Karpas-422 (cell line): ENCODE measurements around the gene C12orf57. TPM values are rescaled to one million over a fixed set of nuclear protein-coding genes. Genes with fewer than 3 reads are reported as not detected.
A peak's percentile ranks its signal among the peaks of the same experiment; 100 is the strongest.

Source experiments
- DNase-seq: peaks from one replicate; pipeline ENCODE4 v3.0.0-alpha.2; 2015
- H2AFZ ChIP-seq: fragments of 200-600 bp; sonication (generic); 2 replicates; pipeline ENCODE4 v1.6.1; 2014; ENCODE audit warnings: antibody characterized with exemption, low read length, mixed read lengths
- H3K27ac ChIP-seq: fragments of 200-600 bp; sonication (generic); 2 replicates; pipeline ENCODE4 v1.5.1; 2014; ENCODE audit warnings: mild to moderate bottlenecking, low read length, moderate library complexity
- H3K27me3 ChIP-seq: fragments of 200-600 bp; sonication (generic); 2 replicates; pipeline ENCODE4 v1.6.1; 2014; ENCODE audit warnings: low read length, mixed read lengths
- H3K36me3 ChIP-seq: fragments of 200-600 bp; sonication (generic); 2 replicates; pipeline ENCODE4 v1.6.1; 2014; ENCODE audit warnings: low read length, mixed read lengths; ENCODE audit not compliant: insufficient read depth
- H3K4me1 ChIP-seq: fragments of 200-600 bp; sonication (generic); 2 replicates; pipeline ENCODE4 v1.6.1; 2014; ENCODE audit warnings: mild to moderate bottlenecking, low read length, mixed read lengths
- H3K4me2 ChIP-seq: fragments of 200-600 bp; sonication (generic); 2 replicates; pipeline ENCODE4 v1.6.1; 2014; ENCODE audit warnings: low read length, low read depth, mild to moderate bottlenecking; ENCODE audit not compliant: poor library complexity, severe bottlenecking
- H3K4me3 ChIP-seq: fragments of 200-600 bp; sonication (generic); 2 replicates; pipeline ENCODE4 v1.5.1; 2014; ENCODE audit warnings: mild to moderate bottlenecking, antibody characterized with exemption, low read length, mixed read lengths
- H3K79me2 ChIP-seq: fragments of 200-600 bp; sonication (generic); 2 replicates; pipeline ENCODE4 v1.6.1; 2014; ENCODE audit warnings: mild to moderate bottlenecking, low read length, mixed read lengths
- H3K9ac ChIP-seq: fragments of 200-600 bp; sonication (generic); 2 replicates; pipeline ENCODE4 v1.6.0; 2014; ENCODE audit warnings: low read length
- H3K9me2 ChIP-seq: fragments of 200-600 bp; sonication (generic), shearing (Covaris generic); replicated peaks from 2 replicates; pipeline ENCODE4 v1.6.0; 2014; ENCODE audit warnings: mild to moderate bottlenecking, low read length, moderate library complexity; ENCODE audit not compliant: insufficient read depth
- H3K9me3 ChIP-seq: fragments of 300-700, 200-600 bp; sonication (generic); 2 replicates; pipeline ENCODE4 v1.6.1; 2014; ENCODE audit warnings: low read length, mixed read lengths
- H4K20me1 ChIP-seq: fragments of 200-600 bp; sonication (generic); 2 replicates; pipeline ENCODE4 v1.6.1; 2014; ENCODE audit warnings: mild to moderate bottlenecking, antibody characterized with exemption, low read length, low read depth; ENCODE audit not compliant: insufficient read depth
- total RNA-seq: library from RNA; depleted of rRNA; stranded (reverse); fragments of >200 nt; shearing (Covaris generic); gene quantifications from 2 replicates; pipeline ENCODE4 v1.2.3, GENCODE V29; 2014; ENCODE audit warnings: low replicate concordance

Gene C12orf57
- total RNA-seq, 1 experiment from 2014 or later = 264 TPM

GRCh38 chr12:6961695-6962284, 18.0 kb downstream of the C12orf57 start:
- Histone ChIP-seq H2AFZ (no peak overlapping the region), H3K9me2 (no peaks in the 10 kb centered on the region), H3K4me2 (peak overlapping the region; percentile 38)

GRCh38 chr12:6962285-6963015, 18.6 kb downstream of the C12orf57 start:
- Histone ChIP-seq H4K20me1 (peaks cover 14% of the 10 kb centered on the region; the same call in 1 of the 2 replicates), H3K4me3 (no peak overlapping the region), H3K4me1 (peaks cover 65% of the 10 kb centered on the region), H3K9me3 (no peaks in the 10 kb centered on the region), H3K27ac (peak overlapping the region; percentile 79), H3K9me2 (no peaks in the 10 kb centered on the region), H3K79me2 (no peaks in the 10 kb centered on the region), H3K36me3 (peaks cover 28% of the 10 kb centered on the region; the same call in 1 of the 2 replicates), H3K27me3 (no peaks in the 10 kb centered on the region), H3K9ac (peak overlapping the region; percentile 44), H2AFZ (no peak overlapping the region), H3K4me2 (peak overlapping the region; percentile 38)
- DNase-seq = peak; percentile 76

More at GRCh38 chr12:6961695-6962284, 18.0 kb downstream of the C12orf57 start:
- Histone ChIP-seq H3K36me3 (peaks cover 23% of the 10 kb centered on the region; the same call in 1 of the 2 replicates), H3K9me3 (no peaks in the 10 kb centered on the region), H3K27me3 (no peaks in the 10 kb centered on the region), H3K27ac (peak overlapping the region; percentile 79), H4K20me1 (peaks cover 14% of the 10 kb centered on the region; the same call in 1 of the 2 replicates), H3K9ac (peak overlapping the region; percentile 44), H3K4me1 (peaks cover 72% of the 10 kb centered on the region), H3K4me3 (no peak overlapping the region), H3K79me2 (no peaks in the 10 kb centered on the region)
- peak; percentile 90 for DNase-seq

GRCh38 chr12:6963016-6963731, 19.4 kb downstream of the C12orf57 start:
- Histone ChIP-seq H3K9ac (no peak overlapping the region), H2AFZ (no peak overlapping the region), H3K27me3 (no peaks in the 10 kb centered on the region), H3K36me3 (peaks cover 30% of the 10 kb centered on the region), H3K79me2 (peaks cover 2% of the 10 kb centered on the region), H3K9me3 (no peaks in the 10 kb centered on the region), H3K4me3 (no peak overlapping the region), H3K4me2 (no peak overlapping the region), H3K27ac (no peak overlapping the region), H4K20me1 (peaks cover 9% of the 10 kb centered on the region; the same call in 1 of the 2 replicates), H3K9me2 (no peaks in the 10 kb centered on the region), H3K4me1 (peaks cover 65% of the 10 kb centered on the region)
- DNase-seq = peak; percentile 72

DNA sequence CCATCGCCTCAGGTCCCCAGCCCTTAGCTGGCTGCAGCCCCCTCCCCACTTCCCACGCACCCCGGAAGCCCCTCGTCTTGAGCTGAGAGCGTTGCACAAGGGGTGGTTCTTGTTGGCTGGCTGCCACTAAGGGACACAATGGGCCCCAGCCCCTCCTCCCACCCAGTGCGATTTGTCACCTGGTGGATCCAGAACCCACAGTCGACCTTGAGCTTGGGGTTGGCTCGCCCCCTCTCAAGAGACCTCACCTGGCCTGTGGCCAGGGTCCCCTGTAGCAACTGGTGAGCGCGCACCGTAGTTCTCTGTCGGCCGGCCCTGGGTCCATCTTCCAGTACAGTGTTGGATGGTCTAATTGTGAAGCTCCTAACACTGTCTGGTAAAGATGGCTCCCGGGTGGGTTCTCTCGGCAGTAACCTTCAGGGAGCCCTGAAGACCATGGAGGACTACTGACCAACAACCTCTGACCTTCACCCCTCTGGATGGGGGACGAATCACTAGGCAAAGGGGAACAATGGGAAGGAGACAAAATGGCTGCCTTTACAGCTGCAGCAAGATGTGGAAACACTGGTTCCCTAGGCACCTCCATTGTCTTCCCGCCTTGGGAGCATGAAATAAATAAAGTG, 20.1 kb downstream of the C12orf57 start:
- Histone ChIP-seq H3K4me1 (peaks cover 65% of the 10 kb centered on the region), H3K27ac (peak overlapping the region; percentile 58), H3K4me3 (no peak overlapping the region), H3K36me3 (peaks cover 34% of the 10 kb centered on the region), H3K79me2 (peaks cover 9% of the 10 kb centered on the region), H4K20me1 (peaks cover 5% of the 10 kb centered on the region; the same call in 1 of the 2 replicates), H3K9ac (no peak overlapping the region), H2AFZ (no peak overlapping the region), H3K9me3 (no peaks in the 10 kb centered on the region), H3K27me3 (no peaks in the 10 kb centered on the region), H3K4me2 (no peak overlapping the region), H3K9me2 (no peaks in the 10 kb centered on the region)
- DNase-seq = no peak

DNA sequence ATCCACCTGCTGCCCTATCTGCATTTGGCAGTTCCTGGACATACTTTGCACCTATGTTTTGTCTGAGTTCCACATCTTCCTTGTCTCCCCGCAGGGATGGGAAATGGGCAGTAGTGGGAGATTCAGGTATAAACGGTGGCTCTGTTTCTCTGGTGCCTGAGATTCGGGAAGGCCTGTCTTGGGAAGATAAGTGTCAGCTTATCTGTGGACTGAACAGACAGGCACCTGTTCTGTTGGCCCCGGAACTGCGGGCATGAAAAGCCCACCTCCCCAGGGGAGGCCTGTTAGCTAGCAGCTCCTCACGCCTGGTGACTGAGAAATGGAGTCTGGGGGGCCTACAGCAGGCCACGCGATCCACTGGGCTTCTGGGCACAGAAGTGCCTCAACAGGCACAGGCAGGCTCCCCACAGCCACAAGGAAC, 20.8 kb downstream of the C12orf57 start:
- no peaks in the 10 kb centered on the region for H3K9me3 ChIP-seq
- H3K4me2 ChIP-seq = peak overlapping the region; percentile 2
- H3K4me3 ChIP-seq = no peak overlapping the region
- no peaks in the 10 kb centered on the region for H3K27me3 ChIP-seq
- H3K4me1 ChIP-seq = peaks cover 64% of the 10 kb centered on the region
- H3K9me2 ChIP-seq = no peaks in the 10 kb centered on the region
- DNase-seq = no peak
- H3K27ac ChIP-seq = peak overlapping the region; percentile 58
- peak overlapping the region; percentile 30 for H3K9ac ChIP-seq
- H3K79me2 ChIP-seq = peaks cover 16% of the 10 kb centered on the region
- peaks cover 39% of the 10 kb centered on the region for H3K36me3 ChIP-seq
- H4K20me1 ChIP-seq = 0 out of 2 replicates have a peak, but pooled peaks cover 5% of the 10 kb centered on the region
- H2AFZ ChIP-seq = no peak overlapping the region

GRCh38 chr12:6965026-6965661, 21.3 kb downstream of the C12orf57 start:
- DNase-seq = peak; percentile 96
- no peaks in the 10 kb centered on the region for H3K9me2 ChIP-seq
- H3K27ac ChIP-seq = peak overlapping the region; percentile 58
- no peaks in the 10 kb centered on the region for H3K9me3 ChIP-seq
- H3K79me2 ChIP-seq = peaks cover 22% of the 10 kb centered on the region
- H3K4me2 ChIP-seq = peak overlapping the region; percentile 2
- H2AFZ ChIP-seq = no peak overlapping the region
- H3K27me3 ChIP-seq = no peaks in the 10 kb centered on the region
- 0 out of 2 replicates have a peak, but pooled peaks cover 5% of the 10 kb centered on the region for H4K20me1 ChIP-seq
- peaks cover 38% of the 10 kb centered on the region for H3K36me3 ChIP-seq
- peaks cover 58% of the 10 kb centered on the region for H3K4me1 ChIP-seq
- peak overlapping the region; percentile 30 for H3K9ac ChIP-seq
- H3K4me3 ChIP-seq = no peak overlapping the region

- Histone ChIP-seq H3K4me1 (peaks cover 53% of the 10 kb centered on the region), H3K9me3 (no peaks in the 10 kb centered on the region), H3K79me2 (peaks cover 25% of the 10 kb centered on the region), H3K36me3 (peaks cover 33% of the 10 kb centered on the region), H4K20me1 (0 out of 2 replicates have a peak, but pooled peaks cover 5% of the 10 kb centered on the region), H3K9ac (no peak overlapping the region), H3K27ac (peak overlapping the region; percentile 58), H3K4me2 (no peak overlapping the region), H3K9me2 (no peaks in the 10 kb centered on the region), H2AFZ (no peak overlapping the region), H3K4me3 (no peak overlapping the region), H3K27me3 (no peaks in the 10 kb centered on the region)
- no peak for DNase-seq
Measured at GRCh38 chr12:6965714-6966113, 21.9 kb downstream of the C12orf57 start.
